ENCODE data around the gene WDR64. TPM values are rescaled to one million over a fixed set of nuclear protein-coding genes. Genes with fewer than 3 reads are reported as not detected.

WDR64 gene
- total RNA-seq, 1 donor, result not detected

- no peaks in the 10 kb centered on the region for H3K9me3 ChIP-seq (ENCODE audit: low read depth, low read length)
- no peaks in the 10 kb centered on the region for H3K79me2 ChIP-seq (ENCODE audit: insufficient read depth, low read length)
- no peaks in the 10 kb centered on the region for H3K27me3 ChIP-seq (ENCODE audit: insufficient read depth, low read length)
- no peak for DNase-seq (ENCODE audit: insufficient read length, low spot score, missing footprints)
- H3K4me2 ChIP-seq (ENCODE audit: insufficient read depth, low read length), result no peak overlapping the region
- no peaks in the 10 kb centered on the region for H4K20me1 ChIP-seq (ENCODE audit: insufficient read depth, low read length)
- no peak overlapping the region for H3K27ac ChIP-seq (ENCODE audit: low read depth, low read length)
- no peaks in the 10 kb centered on the region for H3K4me1 ChIP-seq (ENCODE audit: insufficient read depth, low read length)
- H2AFZ ChIP-seq (ENCODE audit: low read length), result no peak overlapping the region
- peaks cover 7% of the 10 kb centered on the region for H3K36me3 ChIP-seq (ENCODE audit: insufficient read depth, low read length)
- H3K4me3 ChIP-seq (ENCODE audit: insufficient read depth, low read length), result no peak overlapping the region
- TF ChIP-seq CTCF (IDR thresholded peaks at IDR 0.05; ENCODE audit: extremely low read depth, low read depth, low read length), result no peak
Measured at GRCh38 chr1:241631674-241632073, 20.4 kb upstream of the WDR64 start.

GRCh38 chr1:241632987-241633386 lies 19.1 kb upstream of the WDR64 start:
- Histone ChIP-seq H2AFZ (ENCODE audit: low read length) (no peak overlapping the region), H3K4me3 (ENCODE audit: insufficient read depth, low read length) (no peak overlapping the region), H3K36me3 (ENCODE audit: insufficient read depth, low read length) (peaks cover 7% of the 10 kb centered on the region), H3K27ac (ENCODE audit: low read depth, low read length) (no peak overlapping the region), H3K4me1 (ENCODE audit: insufficient read depth, low read length) (peaks cover 8% of the 10 kb centered on the region), H4K20me1 (ENCODE audit: insufficient read depth, low read length) (no peaks in the 10 kb centered on the region), H3K27me3 (ENCODE audit: insufficient read depth, low read length) (no peaks in the 10 kb centered on the region), H3K4me2 (ENCODE audit: insufficient read depth, low read length) (no peak overlapping the region), H3K79me2 (ENCODE audit: insufficient read depth, low read length) (peaks cover 9% of the 10 kb centered on the region), H3K9me3 (ENCODE audit: low read depth, low read length) (no peaks in the 10 kb centered on the region)
- no peak for TF ChIP-seq CTCF (IDR thresholded peaks at IDR 0.05; ENCODE audit: extremely low read depth, low read depth, low read length)
- DNase-seq (ENCODE audit: insufficient read length, low spot score, missing footprints), result no peak

GRCh38 chr1:241635556-241636152 lies 16.4 kb upstream of the WDR64 start:
- H3K79me2 ChIP-seq (ENCODE audit: insufficient read depth, low read length), result peaks cover 14% of the 10 kb centered on the region
- peaks cover 7% of the 10 kb centered on the region for H3K36me3 ChIP-seq (ENCODE audit: insufficient read depth, low read length)
- no peaks in the 10 kb centered on the region for H4K20me1 ChIP-seq (ENCODE audit: insufficient read depth, low read length)
- H3K27ac ChIP-seq (ENCODE audit: low read depth, low read length), result no peak overlapping the region
- no peak overlapping the region for H3K4me2 ChIP-seq (ENCODE audit: insufficient read depth, low read length)
- DNase-seq (ENCODE audit: insufficient read length, low spot score, missing footprints), result no peak
- H3K4me1 ChIP-seq (ENCODE audit: insufficient read depth, low read length), result peaks cover 8% of the 10 kb centered on the region
- H3K4me3 ChIP-seq (ENCODE audit: insufficient read depth, low read length), result no peak overlapping the region
- H2AFZ ChIP-seq (ENCODE audit: low read length), result no peak overlapping the region
- H3K9me3 ChIP-seq (ENCODE audit: low read depth, low read length), result no peaks in the 10 kb centered on the region
- no peak for TF ChIP-seq CTCF (IDR thresholded peaks at IDR 0.05; ENCODE audit: extremely low read depth, low read depth, low read length)
- H3K27me3 ChIP-seq (ENCODE audit: insufficient read depth, low read length), result no peaks in the 10 kb centered on the region

- DNase-seq (ENCODE audit: insufficient read length, low spot score, missing footprints), result no peak
- Histone ChIP-seq H2AFZ (ENCODE audit: low read length) (no peak overlapping the region), H3K27me3 (ENCODE audit: insufficient read depth, low read length) (no peaks in the 10 kb centered on the region), H3K36me3 (ENCODE audit: insufficient read depth, low read length) (peaks cover 7% of the 10 kb centered on the region), H3K4me2 (ENCODE audit: insufficient read depth, low read length) (no peak overlapping the region), H3K9me3 (ENCODE audit: low read depth, low read length) (no peaks in the 10 kb centered on the region), H3K27ac (ENCODE audit: low read depth, low read length) (no peak overlapping the region), H3K4me1 (ENCODE audit: insufficient read depth, low read length) (peaks cover 8% of the 10 kb centered on the region), H3K79me2 (ENCODE audit: insufficient read depth, low read length) (peaks cover 14% of the 10 kb centered on the region), H4K20me1 (ENCODE audit: insufficient read depth, low read length) (no peaks in the 10 kb centered on the region), H3K4me3 (ENCODE audit: insufficient read depth, low read length) (no peak overlapping the region)
- no peak for TF ChIP-seq CTCF (IDR thresholded peaks at IDR 0.05; ENCODE audit: extremely low read depth, low read depth, low read length)
Measured at GRCh38 chr1:241636291-241636690, 15.8 kb upstream of the WDR64 start.
